Omental fat pad (tissue), 4 donors: Measurements from ENCODE around the gene ANKRD45. TPM values are rescaled to one million over a fixed set of nuclear protein-coding genes. Genes with fewer than 3 reads are reported as not detected.
"Not testable (repeated sequence)": the region's sequence is repeated elsewhere in the genome, so short reads cannot be mapped to it uniquely, and the experiment has no call there.

ENCODE experiments used
- ATAC-seq: fragments of 150-250 bp; one replicate; pipeline ENCODE4 v1.9.1; 2016; ENCODE audit warnings: mild to moderate bottlenecking, moderate library complexity; ENCODE audit not compliant: low FRiP score
- DNase-seq: peaks from one replicate; pipeline ENCODE4 v3.0.0-alpha.2; 2019; ENCODE audit warnings: low spot score
- CTCF ChIP-seq, 3 donors: fragments of 450-650 bp; IDR thresholded peaks; one replicate each; pipeline ENCODE4 v1.5.1; 2016 to 2017; ENCODE audit warnings: antibody characterized with exemption in 3 of 3, mild to moderate bottlenecking in 3 of 3, moderate library complexity in 2 of 3
- total RNA-seq, 4 donors: library from RNA; depleted of rRNA; stranded (reverse); fragments of >200 nt; gene quantifications; one replicate each; pipeline ENCODE4 v1.1.0, GENCODE V29; 2016

Gene ANKRD45
- total RNA-seq, 4 donors from 2014 or later = 0.38 TPM; not detected in 3

- no peak for DNase-seq
- TF ChIP-seq CTCF (IDR thresholded peaks at IDR 0.05) = no peak
- ATAC-seq = no peak
Measured at GRCh38 chr1:173663159-173663558, 6.5 kb downstream of the ANKRD45 start.

- TF ChIP-seq CTCF (IDR thresholded peaks at IDR 0.05) = no peak
Measured at GRCh38 chr1:173661763-173662162, 7.9 kb downstream of the ANKRD45 start.

GRCh38 chr1:173661271-173661670, 8.4 kb downstream of the ANKRD45 start:
- ATAC-seq = no peak
- DNase-seq = no peak
- TF ChIP-seq CTCF (IDR thresholded peaks at IDR 0.05) = no peak

More at GRCh38 chr1:173661763-173662162, 7.9 kb downstream of the ANKRD45 start:
- ATAC-seq (no peak), DNase-seq (no peak)

DNA sequence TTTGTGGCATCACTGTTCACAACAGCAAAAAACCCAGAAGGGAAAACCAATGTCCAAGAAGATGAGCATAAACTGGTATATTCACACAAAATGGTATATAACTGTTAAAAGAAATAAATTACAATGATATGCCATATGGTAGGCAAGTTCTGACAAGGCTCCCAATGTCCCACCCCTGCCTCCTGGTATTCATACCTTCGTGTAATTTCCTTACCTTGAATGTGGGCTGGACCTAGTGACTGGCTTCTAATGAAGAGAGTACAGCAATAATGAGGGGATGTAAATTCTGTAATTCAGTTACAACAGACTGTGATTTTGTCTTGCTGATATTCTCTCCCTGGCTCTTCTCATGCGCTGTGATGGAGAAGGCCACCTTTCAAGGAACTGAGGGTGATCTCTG, 9.3 kb downstream of the ANKRD45 start:
- TF ChIP-seq CTCF (IDR thresholded peaks at IDR 0.05) = no peak
- DNase-seq (no peak), ATAC-seq (no peak)

- ATAC-seq (no peak), DNase-seq (no peak)
- no peak for TF ChIP-seq CTCF (IDR thresholded peaks at IDR 0.05)
Measured at GRCh38 chr1:173648880-173649605, 20.6 kb downstream of the ANKRD45 start.

DNA sequence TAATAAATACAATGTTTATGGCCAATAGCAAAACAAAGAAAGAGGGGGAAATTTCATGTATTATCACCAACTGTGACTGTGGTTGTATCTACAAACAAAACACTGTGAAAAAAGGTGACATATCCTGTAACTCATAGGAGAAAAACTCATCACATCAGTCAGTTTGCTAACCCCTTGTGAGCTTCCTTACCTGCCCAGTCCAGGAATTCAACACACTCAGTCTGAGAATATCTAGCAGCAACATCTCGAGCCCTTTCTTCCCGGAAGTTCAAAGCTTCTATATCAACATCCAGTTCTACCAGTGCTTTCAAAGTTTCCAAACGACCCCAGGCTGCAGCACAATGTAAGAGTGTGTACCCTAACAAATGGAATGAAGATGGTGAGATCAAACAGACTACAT, 23.0 kb downstream of the ANKRD45 start:
- DNase-seq (no peak), ATAC-seq (no peak)
- TF ChIP-seq CTCF (IDR thresholded peaks at IDR 0.05) = no peak

DNA sequence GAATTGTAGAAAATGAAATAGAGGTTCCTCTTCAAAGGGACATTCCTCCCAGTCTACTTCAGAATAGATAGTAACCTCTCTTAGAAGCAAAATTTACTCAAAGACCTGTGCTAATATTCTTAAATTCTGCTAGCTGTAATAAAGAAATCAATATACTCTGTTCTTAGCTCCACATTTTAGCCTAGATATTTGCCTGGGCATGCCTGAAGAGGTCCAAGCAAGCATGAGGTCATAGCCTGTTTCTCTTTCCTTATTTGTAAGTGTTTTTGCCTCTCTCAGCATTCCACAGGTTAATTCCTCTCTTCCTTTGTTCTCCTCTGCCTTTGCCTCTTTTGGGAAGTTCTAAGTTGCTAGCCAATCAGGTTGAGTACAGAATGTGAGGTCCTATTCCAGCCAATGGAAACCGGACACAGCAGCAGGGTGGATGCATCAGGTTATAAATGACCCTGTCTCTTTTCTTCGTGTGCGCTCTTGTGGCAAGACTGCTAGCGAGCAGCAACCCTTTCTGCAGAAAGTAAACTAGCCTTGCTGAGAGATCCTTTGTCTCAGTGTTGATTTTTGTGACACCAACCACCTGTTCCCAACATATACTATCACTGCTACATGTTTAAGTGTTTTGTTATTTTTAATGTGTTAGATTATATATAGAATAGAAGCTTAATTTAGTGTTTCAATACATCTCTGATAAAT, 27.1 kb downstream of the ANKRD45 start:
- ATAC-seq = not testable (repeated sequence)

More for the DNA sequence above, 27.1 kb downstream of the ANKRD45 start:
- not testable (repeated sequence) for DNase-seq
